Urinary bladder (tissue), 4 donors: ENCODE measurements around the gene HPD. TPM values are rescaled to one million over a fixed set of nuclear protein-coding genes. Genes with fewer than 3 reads are reported as not detected.
"Not testable (repeated sequence)": the region's sequence is repeated elsewhere in the genome, so short reads cannot be mapped to it uniquely, and the experiment has no call there.

Experiments
- DNase-seq: peaks from one replicate; pipeline ENCODE4 v3.0.0-alpha.2; 2015; ENCODE audit errors: extremely low spot score
- H3K27ac ChIP-seq: one replicate; pipeline ENCODE4 v1.5.1; 2013; ENCODE audit warnings: low read depth, mild to moderate bottlenecking, moderate library complexity
- H3K36me3 ChIP-seq: one replicate; pipeline ENCODE4 v1.6.1; 2013; ENCODE audit warnings: mild to moderate bottlenecking, moderate library complexity; ENCODE audit not compliant: insufficient read depth
- H3K4me1 ChIP-seq: one replicate; pipeline ENCODE4 v1.6.1; 2013; ENCODE audit warnings: mild to moderate bottlenecking, moderate library complexity; ENCODE audit not compliant: insufficient read depth
- H3K4me3 ChIP-seq: one replicate; pipeline ENCODE4 v1.5.1; 2013; ENCODE audit warnings: low read depth, low read length
- WGBS: extraction: QIAGEN DNeasy Blood & Tissue Kit; methylation state at CpG from one replicate; pipeline ENCODE4 v1.1.7; 2013; 5-methylcytosine and 5-hydroxymethylcytosine counted together
- polyA plus RNA-seq: library from polyadenylated mRNA; stranded (reverse); fragments of 200-250 nt; gene quantifications from one replicate; pipeline ENCODE4 v1.2.3, GENCODE V29; 2013
- total RNA-seq: library from RNA; depleted of rRNA; stranded (reverse); fragments of >200 nt; gene quantifications from one replicate; pipeline ENCODE4 v1.2.3, GENCODE V29; 2014
- donor health status: healthy with polysubstance abuse.
- donor health status: healthy.

HPD gene
- total and polyA plus RNA-seq, 2 donors = 4.0 TPM; not detected in 1

DNA sequence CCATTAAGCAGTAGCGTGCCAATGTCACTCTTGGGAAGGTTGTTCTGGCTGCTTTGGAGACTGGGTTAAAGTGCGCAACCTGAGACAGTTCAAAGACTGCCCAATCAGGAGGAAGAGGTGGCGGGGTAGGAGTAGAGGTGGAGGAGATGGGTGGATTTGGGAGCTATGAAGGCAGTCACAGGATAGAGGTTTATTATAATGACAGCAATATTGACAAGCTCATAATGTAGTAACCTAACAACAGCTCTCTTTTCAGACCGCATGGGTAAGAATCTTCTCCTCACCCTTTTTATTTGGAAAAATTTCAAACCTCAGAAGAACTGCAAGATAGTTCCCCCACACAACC, 24.6 kb upstream of the HPD start:
- Histone ChIP-seq H3K36me3 (no peaks in the 10 kb centered on the region), H3K27ac (no peak overlapping the region), H3K4me1 (no peaks in the 10 kb centered on the region), H3K4me3 (no peak overlapping the region)
- DNase-seq = no peak
- 51% methylated on average over 4 of the region's 4 CpGs for WGBS

DNA sequence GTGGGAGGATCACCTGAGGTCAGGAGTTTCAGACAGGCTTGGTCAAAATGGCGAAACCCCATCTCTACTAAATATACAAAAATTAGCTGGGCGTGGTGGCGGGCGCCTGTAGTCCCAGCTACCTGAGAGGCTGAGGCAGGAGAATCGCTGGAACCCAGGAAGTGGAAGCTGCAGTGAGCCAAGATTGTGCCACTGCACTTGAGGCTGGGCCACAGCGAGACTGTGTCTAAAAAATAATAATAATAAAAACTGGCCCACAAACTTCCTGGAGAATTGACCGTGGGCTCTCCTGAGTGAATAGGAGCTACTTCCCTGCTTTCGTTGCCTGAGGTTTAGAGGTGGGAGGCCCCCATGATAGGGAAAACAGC, 17.4 kb upstream of the HPD start:
- H3K36me3 ChIP-seq, H3K4me3 ChIP-seq, DNase-seq, H3K27ac ChIP-seq, H3K4me1 ChIP-seq: not testable (repeated sequence)
- 94% methylated on average over 8 of the region's 8 CpGs for WGBS

DNA sequence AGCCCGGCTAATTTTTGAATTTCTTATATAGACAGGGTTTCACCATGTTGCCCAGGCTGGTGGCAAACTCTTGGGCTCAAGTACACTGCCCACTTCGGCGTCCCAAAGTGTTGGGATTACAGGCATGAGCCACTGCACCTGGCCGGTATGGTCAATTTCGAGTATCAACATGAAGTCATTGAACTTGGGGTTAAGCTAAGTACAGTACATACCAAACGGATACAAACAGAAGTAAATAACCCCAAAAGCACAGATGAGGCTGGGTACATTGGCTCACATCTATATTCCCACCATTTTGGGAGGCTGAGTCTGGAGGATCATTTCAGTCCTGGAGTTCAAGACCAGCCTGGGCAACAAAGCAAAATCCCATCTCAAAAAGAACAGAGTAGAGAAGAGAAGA, 16.9 kb upstream of the HPD start:
- H3K27ac ChIP-seq = no peak overlapping the region

DNA sequence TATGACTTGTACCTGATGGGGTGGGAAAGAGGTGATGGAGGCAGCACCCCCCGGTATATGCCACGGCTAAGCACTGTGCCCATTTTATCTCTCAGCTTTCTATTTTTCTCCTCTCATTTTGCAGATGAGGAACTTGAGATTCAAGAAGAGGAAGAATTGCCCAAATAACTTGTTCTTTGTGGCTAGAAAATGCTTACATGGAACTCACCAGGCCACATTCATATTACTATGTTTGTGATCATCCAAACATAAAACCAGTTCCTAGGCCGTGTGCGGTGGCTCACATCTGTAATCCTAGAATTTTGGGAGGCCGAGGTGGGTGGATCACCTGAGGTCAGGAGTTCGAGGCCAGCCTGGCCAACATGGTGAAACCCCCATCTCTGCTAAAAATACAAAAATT, 15.4 kb upstream of the HPD start:
- no peak overlapping the region for H3K27ac ChIP-seq

More for the DNA sequence above, 16.9 kb upstream of the HPD start:
- no peak for DNase-seq
- Histone ChIP-seq H3K4me1 (no peaks in the 10 kb centered on the region), H3K4me3 (no peak overlapping the region), H3K36me3 (no peaks in the 10 kb centered on the region)
- 86% methylated on average over 6 of the region's 6 CpGs for WGBS

DNA sequence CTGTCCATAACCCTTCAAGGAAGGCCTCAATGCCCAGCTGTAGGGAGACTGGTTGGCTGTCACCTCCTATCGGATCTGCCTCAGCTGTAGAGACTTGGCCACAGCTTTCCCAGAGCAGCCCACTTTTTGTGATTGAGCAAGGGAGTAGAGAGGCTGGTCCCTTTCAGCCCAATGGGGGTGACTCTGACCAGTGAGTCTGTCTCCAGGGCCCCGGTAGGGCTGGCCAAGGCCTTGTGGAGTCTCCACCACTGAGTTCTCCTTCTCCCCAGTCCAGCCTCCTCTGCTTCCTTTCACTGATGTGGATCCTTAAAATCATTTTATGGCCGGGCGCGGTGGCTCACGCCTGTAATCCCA, 14.5 kb upstream of the HPD start:
- WGBS = 84% methylated on average over 6 of the region's 6 CpGs
- Histone ChIP-seq H3K36me3 (no peaks in the 10 kb centered on the region), H3K4me3 (no peak overlapping the region), H3K27ac (no peak overlapping the region), H3K4me1 (no peaks in the 10 kb centered on the region)
- no peak for DNase-seq

More for the DNA sequence above, 15.4 kb upstream of the HPD start:
- DNase-seq = no peak
- WGBS = 89% methylated on average over 6 of the region's 6 CpGs
- H3K4me3 ChIP-seq = no peak overlapping the region
- H3K36me3 ChIP-seq = no peaks in the 10 kb centered on the region
- H3K4me1 ChIP-seq = no peaks in the 10 kb centered on the region

DNA sequence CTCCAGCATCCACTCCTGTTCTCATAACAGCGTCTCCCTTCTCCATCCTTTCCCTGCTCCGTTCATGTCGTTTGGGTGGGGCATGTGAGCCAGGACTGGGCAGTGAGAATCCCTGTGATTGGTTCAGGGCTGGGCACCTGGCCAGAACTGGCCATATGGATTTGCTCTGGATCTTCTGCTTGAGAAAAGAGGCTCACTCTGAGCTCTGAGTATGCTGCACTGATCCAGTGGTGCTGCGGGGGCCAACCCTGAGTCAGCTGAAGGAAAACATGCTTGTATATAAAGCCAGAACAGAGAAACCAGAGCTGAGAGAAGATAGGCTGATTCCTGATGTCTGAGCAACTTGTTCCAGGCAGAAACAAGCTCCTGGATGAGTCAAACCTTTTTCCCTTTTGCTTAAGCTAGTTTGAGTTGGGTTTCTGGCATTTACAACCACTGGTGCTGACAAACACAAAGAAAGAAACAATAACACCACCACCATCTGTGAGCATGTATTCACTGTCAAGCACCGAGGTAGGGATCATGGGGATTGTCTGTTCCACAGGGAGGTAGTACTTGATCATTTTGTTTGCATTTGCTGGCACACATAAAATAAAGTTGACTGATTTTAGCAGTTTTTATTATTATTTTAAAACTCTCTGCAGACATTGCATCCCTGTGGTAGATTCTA, 14.0 kb upstream of the HPD start:
- Histone ChIP-seq H3K4me3 (no peak overlapping the region), H3K36me3 (no peaks in the 10 kb centered on the region), H3K27ac (no peak overlapping the region), H3K4me1 (no peaks in the 10 kb centered on the region)
- WGBS = 22% methylated on average over 5 of the region's 5 CpGs
- peak; percentile 76 for DNase-seq

DNA sequence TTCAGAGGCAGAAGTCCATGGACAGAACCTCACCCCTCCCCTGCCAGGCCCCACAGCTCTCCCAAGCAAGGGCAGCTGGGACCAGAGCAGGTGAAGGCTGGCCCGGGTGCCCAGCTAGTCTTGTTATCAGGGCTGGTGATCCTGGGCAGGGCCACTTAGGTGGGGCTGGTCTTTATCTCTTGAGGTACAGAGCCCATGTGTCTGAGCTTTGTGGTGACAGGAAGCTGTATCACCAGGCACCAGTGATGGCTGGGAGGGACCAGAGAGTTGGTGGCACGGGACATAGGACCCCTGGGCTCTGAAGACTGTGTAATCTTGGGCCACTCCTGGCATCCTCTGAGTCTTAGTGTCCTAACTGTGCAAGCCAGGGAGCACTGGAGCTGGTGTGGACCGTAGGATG, 12.8 kb upstream of the HPD start:
- H3K4me1 ChIP-seq = no peaks in the 10 kb centered on the region
- no peak overlapping the region for H3K27ac ChIP-seq
- H3K4me3 ChIP-seq = no peak overlapping the region
- no peak for DNase-seq
- 79% methylated on average over 3 of the region's 3 CpGs for WGBS
- H3K36me3 ChIP-seq = no peaks in the 10 kb centered on the region

DNA sequence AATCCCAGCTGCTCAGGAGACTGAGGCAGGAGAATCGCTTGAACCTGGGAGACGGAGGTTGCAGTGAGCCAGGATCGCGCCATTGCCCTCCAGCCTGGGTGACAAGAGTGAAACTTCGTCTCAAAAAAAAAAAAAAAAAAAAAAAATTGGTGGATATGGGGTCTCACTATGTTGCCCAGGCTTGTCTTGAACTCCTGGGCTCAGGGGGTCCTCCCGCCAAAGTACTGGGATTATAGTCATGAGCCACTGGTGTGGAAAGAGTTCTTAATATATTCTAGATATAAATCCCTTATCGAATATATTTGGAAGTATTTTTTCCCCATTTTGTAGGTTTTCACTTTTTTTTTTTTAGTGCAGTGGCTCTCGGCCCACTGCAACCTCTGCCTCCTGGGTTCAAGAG, 10.6 kb upstream of the HPD start:
- H3K4me1 ChIP-seq, H3K27ac ChIP-seq, H3K36me3 ChIP-seq, H3K4me3 ChIP-seq, DNase-seq: not testable (repeated sequence)
- WGBS = 95% methylated on average over 8 of the region's 8 CpGs

DNA sequence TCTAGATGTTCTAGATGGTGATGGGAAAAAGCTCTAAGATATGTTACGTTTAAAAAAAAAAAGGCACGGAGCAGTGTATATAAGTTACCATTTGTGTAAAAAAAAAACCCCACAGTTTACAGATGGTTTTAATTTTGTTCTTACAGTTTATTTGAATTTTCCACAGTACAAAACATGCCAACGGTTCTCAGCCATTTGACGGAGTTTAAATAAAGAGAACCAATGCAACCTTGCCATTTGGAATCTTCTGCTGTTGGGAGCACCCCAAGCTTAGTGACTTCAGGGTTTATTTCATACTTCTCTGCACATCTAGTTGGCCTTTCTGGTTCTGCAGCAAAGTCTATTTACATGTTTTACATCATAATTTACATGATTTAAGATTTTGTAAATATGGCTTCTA, 7.7 kb upstream of the HPD start:
- H3K4me3 ChIP-seq = no peak overlapping the region
- DNase-seq = no peak
- no peaks in the 10 kb centered on the region for H3K4me1 ChIP-seq
- no peaks in the 10 kb centered on the region for H3K36me3 ChIP-seq
- 50% methylated on average over 4 of the region's 4 CpGs for WGBS
- no peak overlapping the region for H3K27ac ChIP-seq

DNA sequence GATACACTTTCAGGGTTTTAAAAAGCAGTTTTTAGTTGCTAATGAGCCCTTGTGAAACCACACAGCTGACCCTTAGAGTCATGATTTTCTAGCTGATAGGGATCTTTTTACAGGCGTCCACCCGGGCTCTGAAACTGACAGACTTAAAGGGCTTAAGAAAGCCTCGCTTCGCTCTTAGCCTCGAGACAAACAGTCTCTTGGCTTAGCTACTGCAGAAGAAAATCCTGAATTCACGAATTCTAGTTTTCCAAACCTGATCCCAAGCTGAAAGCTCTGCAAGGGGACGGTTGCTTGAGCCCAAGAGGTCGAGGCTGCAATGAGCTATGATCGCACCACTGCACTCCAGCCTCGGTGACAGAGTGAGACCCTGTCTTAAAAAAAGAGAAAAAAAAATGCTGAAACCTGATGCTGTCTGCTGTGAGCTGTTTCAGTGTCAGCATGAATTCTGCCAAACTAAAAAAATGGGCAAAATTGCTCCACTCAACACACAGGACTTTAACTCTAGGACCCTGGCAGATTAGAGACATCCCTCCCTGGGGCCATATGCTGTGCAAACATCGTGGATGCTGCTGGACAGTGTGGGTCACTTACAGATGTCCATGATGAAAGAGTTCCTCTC, 3.1 kb upstream of the HPD start:
- WGBS = 14% methylated on average over 11 of the region's 11 CpGs
- DNase-seq = no peak
- no peak overlapping the region for H3K4me3 ChIP-seq
- no peak overlapping the region for H3K27ac ChIP-seq
- H3K4me1 ChIP-seq = no peaks in the 10 kb centered on the region
- H3K36me3 ChIP-seq = no peaks in the 10 kb centered on the region

DNA sequence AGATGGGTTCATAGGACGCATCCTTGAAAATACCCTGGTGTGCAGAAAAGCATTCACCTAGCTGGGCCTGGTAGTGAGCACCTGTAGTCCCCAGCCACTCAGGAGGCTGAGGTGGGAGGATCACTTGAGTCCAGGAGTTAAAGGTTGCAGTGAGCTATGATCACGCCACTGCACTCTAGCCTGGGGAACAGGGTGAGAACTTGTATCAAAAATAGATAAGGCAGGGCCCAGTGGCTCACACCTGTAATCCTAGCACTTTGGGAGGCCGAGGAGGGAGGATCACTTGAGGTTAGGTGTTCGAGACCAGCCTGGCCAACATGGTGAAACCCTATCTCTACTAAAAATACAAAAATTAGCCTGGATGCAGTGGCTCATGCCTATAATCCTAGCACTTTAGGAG, 2.0 kb upstream of the HPD start:
- not testable (repeated sequence) for H3K27ac ChIP-seq, H3K4me3 ChIP-seq, H3K36me3 ChIP-seq, H3K4me1 ChIP-seq, DNase-seq
- WGBS = 96% methylated on average over 4 of the region's 4 CpGs

DNA sequence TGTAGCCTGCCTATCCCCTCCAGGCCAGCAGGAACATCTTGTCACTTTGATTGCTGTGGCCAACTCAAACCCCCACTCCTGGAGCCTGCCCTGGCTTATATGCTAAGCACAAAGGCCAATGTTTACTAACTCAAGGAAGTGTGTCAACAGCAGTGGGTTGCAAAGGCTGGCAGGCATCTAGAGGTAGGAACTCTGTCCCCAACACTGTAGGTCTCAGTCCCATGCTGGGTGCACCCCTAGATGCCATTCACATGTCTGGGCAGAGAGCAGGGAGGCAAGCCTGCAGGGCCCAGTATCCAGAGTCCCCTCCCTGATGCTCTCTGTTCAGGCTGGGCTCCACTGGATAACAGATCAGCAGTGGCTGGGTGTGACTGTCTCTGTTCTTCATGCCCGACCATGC, 1.6 kb upstream of the HPD start:
- no peak for DNase-seq
- H3K36me3 ChIP-seq = no peaks in the 10 kb centered on the region
- H3K4me1 ChIP-seq = no peaks in the 10 kb centered on the region
- H3K4me3 ChIP-seq = no peak overlapping the region
- no peak overlapping the region for H3K27ac ChIP-seq
- 88% methylated on average over 1 of the region's 1 CpG for WGBS

DNA sequence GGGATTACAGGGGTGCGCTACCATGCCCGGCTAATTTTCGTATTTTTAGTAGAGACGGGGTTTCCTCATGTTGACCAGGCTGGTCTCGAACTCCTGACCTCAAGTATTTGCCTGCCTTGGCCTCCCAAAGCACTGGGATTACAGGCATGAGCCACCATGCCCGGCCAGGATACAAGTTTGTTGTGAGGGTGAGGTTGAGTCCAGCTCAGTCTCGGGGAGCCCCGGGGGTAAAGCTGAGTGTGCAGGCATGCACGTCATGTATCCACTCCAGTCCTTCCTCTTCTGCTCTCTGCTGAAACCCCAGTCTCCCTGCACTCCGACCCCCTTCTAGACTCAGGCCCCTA, 369 bp downstream of the HPD start:
- Histone ChIP-seq H3K4me3 (no peak overlapping the region), H3K4me1 (no peaks in the 10 kb centered on the region), H3K27ac (peak overlapping the region; percentile 75), H3K36me3 (no peaks in the 10 kb centered on the region)
- DNase-seq = no peak
- 84% methylated on average over 10 of the region's 10 CpGs for WGBS

DNA sequence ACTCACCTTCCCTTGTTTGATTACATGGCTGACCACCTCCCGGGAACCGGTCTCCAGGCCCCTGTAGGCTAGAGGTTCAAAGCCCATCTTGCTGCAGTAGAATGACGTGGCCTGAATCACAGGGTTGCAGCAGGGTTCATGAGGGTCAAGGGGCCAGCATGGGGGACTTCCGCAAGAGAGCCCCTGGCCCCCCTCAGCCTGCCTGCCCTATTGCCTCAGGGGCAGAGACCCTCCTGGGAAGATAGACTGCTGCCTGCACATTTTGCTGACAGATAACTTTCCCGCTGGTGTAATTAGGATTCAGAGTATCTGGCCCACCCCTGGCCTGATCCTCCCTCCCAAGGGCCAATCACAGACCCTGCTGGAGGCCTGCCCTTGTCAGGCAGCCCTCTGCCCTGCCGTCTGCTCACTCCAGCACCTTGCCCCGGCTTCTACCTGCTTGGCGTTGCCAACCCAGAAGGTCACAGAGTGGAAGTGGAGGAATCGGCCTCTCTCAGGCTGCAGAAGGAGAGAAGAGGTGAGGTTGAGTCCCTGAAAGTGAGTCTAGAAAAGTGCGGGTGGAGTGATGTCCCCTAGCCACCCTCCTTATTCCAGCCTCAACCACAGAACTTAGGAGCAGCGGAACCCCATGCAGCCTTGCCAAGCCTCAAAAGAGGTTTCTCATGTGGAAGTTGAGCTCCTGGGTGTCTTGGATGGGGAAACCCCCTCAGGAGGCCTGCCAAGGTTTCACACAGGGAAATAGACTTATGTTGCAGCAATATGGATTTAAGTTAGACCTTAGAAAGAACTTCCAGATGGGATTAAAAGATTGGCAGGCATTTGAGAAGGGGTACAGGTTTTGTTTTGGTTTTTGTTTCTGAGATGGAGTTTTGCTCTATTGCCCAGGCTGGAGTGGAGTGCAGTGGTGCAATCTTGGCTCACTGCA, 1.1 kb downstream of the HPD start:
- H3K27ac ChIP-seq = no peak overlapping the region
- 85% methylated on average over 11 of the region's 11 CpGs for WGBS
- H3K36me3 ChIP-seq = no peaks in the 10 kb centered on the region
- no peak overlapping the region for H3K4me3 ChIP-seq
- DNase-seq = no peak
- no peaks in the 10 kb centered on the region for H3K4me1 ChIP-seq
